Lower lobe of right lung (tissue), 2 donors: ENCODE data around the gene MCM8. TPM values are rescaled to one million over a fixed set of nuclear protein-coding genes. Genes with fewer than 3 reads are reported as not detected.

Experiments
- ATAC-seq, 2 donors: fragments of 200-7000 bp; cut with Tn5 transposase; one replicate each; pipeline ENCODE4 v1.9.1; 2020 to 2022; ENCODE audit warnings: mild to moderate bottlenecking in 2 of 2, moderate library complexity in 2 of 2
- DNase-seq: peaks from one replicate; pipeline ENCODE4 v3.0.0-alpha.2; 2020
- H3K27ac ChIP-seq: fragments of 200-600 bp; one replicate; pipeline ENCODE4 v1.8.0; 2022
- H3K27me3 ChIP-seq: fragments of 200-600 bp; one replicate; pipeline ENCODE4 v1.8.0; 2022; ENCODE audit warnings: low read depth
- H3K36me3 ChIP-seq: fragments of 200-600 bp; one replicate; pipeline ENCODE4 v1.8.0; 2022; ENCODE audit warnings: mild to moderate bottlenecking
- H3K4me1 ChIP-seq: fragments of 200-600 bp; one replicate; pipeline ENCODE4 v1.8.0; 2022
- H3K4me3 ChIP-seq: fragments of 200-600 bp; one replicate; pipeline ENCODE4 v1.8.0; 2022; ENCODE audit warnings: mild to moderate bottlenecking
- H3K9me3 ChIP-seq: fragments of 200-600 bp; one replicate; pipeline ENCODE4 v1.8.0; 2022
- intact Hi-C: fragments of 100-400 bp; cut with DNase I; formaldehyde crosslinking; loops from one replicate; pipeline ENCODE4 v1.11.0; 2022
- total RNA-seq: library from RNA; stranded (reverse); fragmentation: NEBNext Ultra II Directional; extraction: Animal tissue kit (Norgen Biotek cat#: 25700); gene quantifications from one replicate; pipeline ENCODE4 v1.2.1, GENCODE V29; 2021
- TF ChIP-seq, protein P1 (sequence below): fragments of 200-600 bp; IDR thresholded peaks from one replicate; pipeline ENCODE4 v1.8.0; 2022; ENCODE audit warnings: antibody characterized with exemption, mild to moderate bottlenecking
- donor health status: DM: no; HTN: yes; CAD: no; lungs with severe emphysema.

MCM8 gene
- total RNA-seq, 1 donor from 2014 or later: 6.0 TPM

DNA sequence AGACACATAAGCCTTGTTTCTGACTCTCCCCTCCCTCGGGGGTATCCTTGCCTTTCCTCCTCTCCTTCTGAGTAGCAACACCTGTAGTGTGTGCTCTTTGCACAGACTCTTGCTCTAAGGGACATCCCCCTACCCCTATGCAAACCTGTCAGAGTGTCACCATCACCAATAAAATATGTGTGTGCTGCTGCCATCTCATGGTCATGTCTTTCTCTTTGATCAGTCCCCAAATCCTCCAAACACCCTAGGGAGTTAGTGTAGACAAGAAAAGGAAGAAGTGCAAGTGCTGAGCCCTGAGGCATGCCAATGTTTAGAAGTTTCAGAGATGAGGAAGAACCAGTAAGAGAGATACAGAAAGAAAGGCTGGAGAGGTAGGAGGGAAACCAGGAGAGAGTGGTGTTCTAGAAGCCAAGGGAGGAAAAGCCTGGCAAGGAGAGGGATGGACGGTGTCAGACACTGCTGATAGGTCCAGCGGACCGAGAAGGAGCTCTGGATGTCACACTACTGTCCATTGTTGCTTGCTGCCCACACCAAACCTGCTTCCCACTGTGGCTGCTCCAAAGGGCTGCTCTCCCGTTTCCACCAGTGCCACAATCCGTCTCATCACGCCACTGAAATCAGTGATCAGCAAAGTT, 16.5 kb upstream of the MCM8 start:
- Histone ChIP-seq H3K27ac (no peak overlapping the region), H3K36me3 (peaks cover 18% of the 10 kb centered on the region), H3K4me1 (no peaks in the 10 kb centered on the region), H3K9me3 (no peaks in the 10 kb centered on the region), H3K4me3 (no peak overlapping the region), H3K27me3 (no peaks in the 10 kb centered on the region)
- intact Hi-C loops: no loop called here
- TF ChIP-seq, protein P1, sequence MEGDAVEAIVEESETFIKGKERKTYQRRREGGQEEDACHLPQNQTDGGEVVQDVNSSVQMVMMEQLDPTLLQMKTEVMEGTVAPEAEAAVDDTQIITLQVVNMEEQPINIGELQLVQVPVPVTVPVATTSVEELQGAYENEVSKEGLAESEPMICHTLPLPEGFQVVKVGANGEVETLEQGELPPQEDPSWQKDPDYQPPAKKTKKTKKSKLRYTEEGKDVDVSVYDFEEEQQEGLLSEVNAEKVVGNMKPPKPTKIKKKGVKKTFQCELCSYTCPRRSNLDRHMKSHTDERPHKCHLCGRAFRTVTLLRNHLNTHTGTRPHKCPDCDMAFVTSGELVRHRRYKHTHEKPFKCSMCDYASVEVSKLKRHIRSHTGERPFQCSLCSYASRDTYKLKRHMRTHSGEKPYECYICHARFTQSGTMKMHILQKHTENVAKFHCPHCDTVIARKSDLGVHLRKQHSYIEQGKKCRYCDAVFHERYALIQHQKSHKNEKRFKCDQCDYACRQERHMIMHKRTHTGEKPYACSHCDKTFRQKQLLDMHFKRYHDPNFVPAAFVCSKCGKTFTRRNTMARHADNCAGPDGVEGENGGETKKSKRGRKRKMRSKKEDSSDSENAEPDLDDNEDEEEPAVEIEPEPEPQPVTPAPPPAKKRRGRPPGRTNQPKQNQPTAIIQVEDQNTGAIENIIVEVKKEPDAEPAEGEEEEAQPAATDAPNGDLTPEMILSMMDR: no peak
- no peak for DNase-seq
- ATAC-seq: no peak

DNA sequence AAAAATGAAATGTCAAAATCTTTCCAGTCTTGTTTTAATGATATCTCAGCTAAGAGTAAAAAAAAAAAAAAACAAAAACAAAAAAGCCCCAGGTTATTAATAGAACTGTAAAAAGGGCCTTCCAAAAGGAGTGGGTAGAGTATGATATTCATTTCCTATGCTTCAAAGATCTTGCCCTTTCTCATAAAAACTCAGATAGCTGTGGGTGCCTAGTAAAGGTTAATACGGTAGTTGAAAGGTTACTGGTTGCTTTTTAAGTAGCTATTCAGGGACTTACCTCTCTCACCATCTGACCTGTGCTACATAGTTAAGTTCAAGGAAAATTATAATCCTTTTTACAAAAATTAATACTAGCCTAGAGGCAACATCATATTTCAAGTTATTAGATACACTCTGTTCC, 15.1 kb upstream of the MCM8 start:
- Histone ChIP-seq H3K9me3 (no peaks in the 10 kb centered on the region), H3K4me3 (no peak overlapping the region), H3K27me3 (no peaks in the 10 kb centered on the region), H3K27ac (no peak overlapping the region), H3K4me1 (no peaks in the 10 kb centered on the region), H3K36me3 (peaks cover 32% of the 10 kb centered on the region)
- TF ChIP-seq, protein P1: no peak
- DNase-seq (no peak), ATAC-seq (no peak)
- intact Hi-C loops: no loop called here

DNA sequence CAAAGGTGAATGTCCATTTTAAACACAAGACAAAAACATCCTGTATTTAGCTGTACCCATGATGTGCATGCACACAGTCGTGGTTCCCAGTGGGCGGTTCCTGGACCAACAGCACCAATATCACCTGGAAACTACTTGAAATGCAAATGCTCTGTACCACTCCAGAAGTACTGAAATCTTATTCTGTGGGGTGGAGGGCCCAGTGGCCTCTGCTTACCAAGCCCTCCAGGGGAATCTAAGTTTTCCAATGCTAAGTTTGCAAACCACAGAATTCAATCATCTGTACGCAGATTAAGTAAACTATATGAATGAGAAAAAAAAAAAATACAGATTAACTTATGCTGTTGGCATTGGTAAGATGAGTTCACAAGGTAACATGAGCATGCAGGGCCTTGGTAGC, 14.2 kb upstream of the MCM8 start:
- H3K27me3 ChIP-seq: no peaks in the 10 kb centered on the region
- H3K27ac ChIP-seq: no peak overlapping the region
- intact Hi-C loops: no loop called here
- no peak overlapping the region for H3K4me3 ChIP-seq
- ATAC-seq: no peak
- peaks cover 41% of the 10 kb centered on the region for H3K36me3 ChIP-seq
- no peaks in the 10 kb centered on the region for H3K9me3 ChIP-seq
- no peaks in the 10 kb centered on the region for H3K4me1 ChIP-seq
- no peak for DNase-seq
- TF ChIP-seq, protein P1: no peak

DNA sequence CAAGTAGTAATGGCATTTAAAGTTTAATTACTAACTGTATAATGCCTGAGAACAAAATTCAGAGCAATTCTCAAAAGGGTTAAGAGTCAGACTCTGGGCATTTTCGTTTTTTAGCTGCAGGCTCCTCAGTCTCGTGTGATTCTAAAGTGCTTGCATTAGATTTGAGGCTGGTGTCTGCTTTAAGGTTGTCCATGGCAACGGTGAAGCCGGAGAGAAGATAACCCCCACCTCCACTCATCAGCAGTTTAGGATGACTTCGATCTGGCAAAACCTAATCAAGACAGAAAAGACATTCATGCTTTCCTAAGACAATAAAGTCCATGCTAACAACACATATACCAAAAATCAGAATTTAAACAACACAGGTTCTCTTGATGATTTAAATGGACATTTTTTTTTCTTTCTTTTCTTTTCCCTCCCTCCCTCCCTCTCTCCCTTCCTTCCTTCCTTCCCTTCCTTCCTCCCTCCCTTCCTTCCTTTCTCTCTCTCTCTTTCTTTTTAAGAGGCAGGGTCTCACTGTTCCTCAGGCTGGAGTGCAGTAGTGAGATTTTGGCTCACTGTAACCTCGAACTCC, 11.9 kb upstream of the MCM8 start:
- no peak overlapping the region for H3K4me3 ChIP-seq
- no peaks in the 10 kb centered on the region for H3K9me3 ChIP-seq
- no peaks in the 10 kb centered on the region for H3K27me3 ChIP-seq
- TF ChIP-seq, protein P1: no peak
- no peak for DNase-seq
- intact Hi-C loops: no loop called here
- no peaks in the 10 kb centered on the region for H3K4me1 ChIP-seq
- H3K27ac ChIP-seq: no peak overlapping the region
- no peak for ATAC-seq
- H3K36me3 ChIP-seq: peaks cover 64% of the 10 kb centered on the region

DNA sequence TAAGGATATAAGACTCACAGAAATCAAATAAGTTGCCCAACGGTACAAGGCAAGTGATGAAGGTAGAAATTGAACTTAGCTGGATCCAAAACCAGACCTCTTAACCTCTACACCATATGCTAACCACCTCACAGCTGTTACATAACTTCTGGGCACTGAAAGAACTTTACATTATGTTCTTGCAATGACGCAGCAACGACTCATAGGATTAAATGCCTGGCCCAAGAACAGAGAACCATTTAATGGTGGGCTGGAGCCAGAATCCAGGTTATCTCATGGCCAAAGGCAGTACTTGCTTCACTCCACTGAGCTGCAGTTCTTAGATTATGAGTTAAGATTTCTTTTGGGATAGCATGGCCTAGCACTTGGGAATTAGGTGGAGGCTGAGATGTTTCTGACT, 4.5 kb upstream of the MCM8 start:
- no peak overlapping the region for H3K27ac ChIP-seq
- peaks cover 23% of the 10 kb centered on the region for H3K4me1 ChIP-seq
- H3K27me3 ChIP-seq: no peaks in the 10 kb centered on the region
- TF ChIP-seq, protein P1: no peak
- peaks cover 66% of the 10 kb centered on the region for H3K36me3 ChIP-seq
- DNase-seq: no peak
- no peak for ATAC-seq
- H3K9me3 ChIP-seq: no peaks in the 10 kb centered on the region
- intact Hi-C loops: no loop called here
- H3K4me3 ChIP-seq: no peak overlapping the region
